ENCODE data around the gene PKN1. TPM values are rescaled to one million over a fixed set of nuclear protein-coding genes. Genes with fewer than 3 reads are reported as not detected.

The PKN1 gene
- total and polyA plus RNA-seq, 2 of the 13 experiments (the other 11 are each of a cell fraction or from before 2014, with no cell fraction given): 45.7 to 54.5 TPM

GRCh38 chr19:14450876-14451275 lies 17.8 kb downstream of the PKN1 start:
- H3K4me1 ChIP-seq (ENCODE audit: insufficient read depth, low read length): no peaks in the 10 kb centered on the region
- no peaks in the 10 kb centered on the region for H3K9me3 ChIP-seq (ENCODE audit: low read length)
- 100% methylated on average over 6 of the region's 19 CpGs for WGBS (ENCODE audit: low lambda C conversion rate)
- intact Hi-C loops (cut with micrococcal nuclease; ENCODE audit: unreplicated experiment) (no loop called here), in situ Hi-C loops (cut with HindIII; ENCODE audit: extremely low pct_ligation_motif_present, low pct_unique_long_range_greater_than_20kb) (no loop called here)
- no peak for DNase-seq (ENCODE audit: low spot score)
- POLR2A ChIA-PET: no interaction called here
- H3K27ac ChIP-seq (ENCODE audit: extremely low read length, insufficient read depth, low read length): no peak overlapping the region
- H3K79me2 ChIP-seq (ENCODE audit: insufficient read depth, low read length): no peaks in the 10 kb centered on the region
- H3K4me3 ChIP-seq (replicated peaks in 1 of 3; ENCODE audit: insufficient read depth in 1 of 3, low read depth in 2 of 3, low read length in 3 of 3): no peak overlapping the region
- no peak; the same call in 1 of the 3 replicates for ATAC-seq
- no peak overlapping the region for H2AFZ ChIP-seq (ENCODE audit: low read length)
- H3K4me2 ChIP-seq (ENCODE audit: low read depth, low read length): no peak overlapping the region
- H3K27me3 ChIP-seq (ENCODE audit: control insufficient read depth in 1 of 2, insufficient read depth in 2 of 2, low read length in 2 of 2): no peaks in the 10 kb centered on the region
- H3K9ac ChIP-seq (ENCODE audit: insufficient read depth, low read depth, low read length): no peak overlapping the region
- FAIRE-seq: no peak
- BruUV-seq (replicated peaks): no TSS peak
- CTCF ChIA-PET (ENCODE audit: low intra/inter-chr PET ratio, low total read pairs): no interaction called here
- peaks cover 9 to 45% of the 10 kb centered on the region in 2 experiments; a peak in 4 of 5 replicates for H3K36me3 ChIP-seq (replicated peaks in 1 of 2; ENCODE audit: control insufficient read depth in 1 of 2, insufficient read depth in 2 of 2, low read length in 2 of 2)
- H4K20me1 ChIP-seq (ENCODE audit: insufficient read depth, low read length): no peaks in the 10 kb centered on the region
- TF ChIP-seq, protein P1, sequence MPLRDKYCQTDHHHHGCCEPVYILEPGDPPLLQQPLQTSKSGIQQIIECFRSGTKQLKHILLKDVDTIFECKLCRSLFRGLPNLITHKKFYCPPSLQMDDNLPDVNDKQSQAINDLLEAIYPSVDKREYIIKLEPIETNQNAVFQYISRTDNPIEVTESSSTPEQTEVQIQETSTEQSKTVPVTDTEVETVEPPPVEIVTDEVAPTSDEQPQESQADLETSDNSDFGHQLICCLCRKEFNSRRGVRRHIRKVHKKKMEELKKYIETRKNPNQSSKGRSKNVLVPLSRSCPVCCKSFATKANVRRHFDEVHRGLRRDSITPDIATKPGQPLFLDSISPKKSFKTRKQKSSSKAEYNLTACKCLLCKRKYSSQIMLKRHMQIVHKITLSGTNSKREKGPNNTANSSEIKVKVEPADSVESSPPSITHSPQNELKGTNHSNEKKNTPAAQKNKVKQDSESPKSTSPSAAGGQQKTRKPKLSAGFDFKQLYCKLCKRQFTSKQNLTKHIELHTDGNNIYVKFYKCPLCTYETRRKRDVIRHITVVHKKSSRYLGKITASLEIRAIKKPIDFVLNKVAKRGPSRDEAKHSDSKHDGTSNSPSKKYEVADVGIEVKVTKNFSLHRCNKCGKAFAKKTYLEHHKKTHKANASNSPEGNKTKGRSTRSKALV (CRISPR knock-in tag; IDR thresholded peaks at IDR 0.05): no peak
- no peak for TF ChIP-seq TFE3 (CRISPR knock-in tag; IDR thresholded peaks at IDR 0.05)
- no peak for TF ChIP-seq ATF4 (CRISPR knock-in tag; IDR thresholded peaks at IDR 0.05)
- TF ChIP-seq NKX3-1 (CRISPR knock-in tag; IDR thresholded peaks at IDR 0.05): no peak
- TF ChIP-seq ZNF329 (CRISPR knock-in tag; IDR thresholded peaks at IDR 0.05; ENCODE audit: low read depth): no peak
- TF ChIP-seq, protein P2, sequence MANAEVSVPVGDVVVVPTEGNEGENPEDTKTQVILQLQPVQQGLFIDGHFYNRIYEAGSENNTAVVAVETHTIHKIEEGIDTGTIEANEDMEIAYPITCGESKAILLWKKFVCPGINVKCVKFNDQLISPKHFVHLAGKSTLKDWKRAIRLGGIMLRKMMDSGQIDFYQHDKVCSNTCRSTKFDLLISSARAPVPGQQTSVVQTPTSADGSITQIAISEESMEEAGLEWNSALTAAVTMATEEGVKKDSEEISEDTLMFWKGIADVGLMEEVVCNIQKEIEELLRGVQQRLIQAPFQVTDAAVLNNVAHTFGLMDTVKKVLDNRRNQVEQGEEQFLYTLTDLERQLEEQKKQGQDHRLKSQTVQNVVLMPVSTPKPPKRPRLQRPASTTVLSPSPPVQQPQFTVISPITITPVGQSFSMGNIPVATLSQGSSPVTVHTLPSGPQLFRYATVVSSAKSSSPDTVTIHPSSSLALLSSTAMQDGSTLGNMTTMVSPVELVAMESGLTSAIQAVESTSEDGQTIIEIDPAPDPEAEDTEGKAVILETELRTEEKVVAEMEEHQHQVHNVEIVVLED (CRISPR knock-in tag; IDR thresholded peaks at IDR 0.05; ENCODE audit: borderline replicate concordance): no peak
- TF ChIP-seq SP140L (CRISPR knock-in tag; IDR thresholded peaks at IDR 0.05; ENCODE audit: borderline replicate concordance): no peak
- no peak for TF ChIP-seq ZNF605 (CRISPR knock-in tag; IDR thresholded peaks at IDR 0.05)
- no peak for TF ChIP-seq ZBTB34 (CRISPR knock-in tag; IDR thresholded peaks at IDR 0.05)
- TF ChIP-seq ARNTL (CRISPR knock-in tag; IDR thresholded peaks at IDR 0.05): no peak
- no peak for TF ChIP-seq CHCHD3 (CRISPR knock-in tag; IDR thresholded peaks at IDR 0.05)
- no peak for TF ChIP-seq REXO4 (CRISPR knock-in tag; IDR thresholded peaks at IDR 0.05; ENCODE audit: borderline replicate concordance)
- TF ChIP-seq ZBTB21 (CRISPR knock-in tag; IDR thresholded peaks at IDR 0.05): no peak
- TF ChIP-seq MXD3 (CRISPR knock-in tag; IDR thresholded peaks at IDR 0.05): no peak
- TF ChIP-seq GATA4 (IDR thresholded peaks at IDR 0.05; ENCODE audit: borderline replicate concordance, low read depth): no peak
- no peak for TF ChIP-seq ZNF841 (CRISPR knock-in tag; IDR thresholded peaks at IDR 0.05; ENCODE audit: borderline replicate concordance)
- TF ChIP-seq AHR (CRISPR knock-in tag; IDR thresholded peaks at IDR 0.05): no peak

Data from HepG2 (cell line).